ENCODE data around the gene PRELID1. TPM values are rescaled to one million over a fixed set of nuclear protein-coding genes. Genes with fewer than 3 reads are reported as not detected.

Gene PRELID1
- polyA plus RNA-seq, 2 of the 4 experiments (the other 2 are of a cell fraction): 218 to 250 TPM

DNA sequence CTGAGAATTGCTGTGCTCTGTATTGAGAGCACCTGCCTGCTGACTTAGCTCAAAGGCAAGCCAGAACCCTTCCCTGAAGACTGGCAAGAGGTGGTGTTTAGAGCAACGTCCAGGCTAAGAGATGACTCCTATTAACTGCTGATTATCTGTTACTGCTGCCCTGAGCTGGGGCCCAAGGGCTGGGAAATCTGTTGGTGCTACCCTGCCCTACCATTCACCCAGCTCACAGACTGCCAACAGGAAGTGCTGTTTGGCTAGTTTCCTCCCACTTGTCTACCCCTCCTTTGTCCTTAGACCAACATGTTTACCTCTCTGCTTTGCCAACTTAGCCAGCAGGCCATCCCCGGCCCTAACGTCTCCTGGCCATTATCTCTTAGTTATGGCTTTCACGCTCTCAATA is 7.0 kb upstream of the PRELID1 start:
- WGBS (ENCODE audit: missing lambda C conversion rate): 73% methylated on average over 4 of the region's 4 CpGs
- TF ChIP-seq ZSCAN20 (CRISPR knock-in tag; IDR thresholded peaks at IDR 0.05) (no peak), TFCP2L1 (CRISPR knock-in tag; IDR thresholded peaks at IDR 0.05) (no peak), ESRRA (IDR thresholded peaks at IDR 0.05; ENCODE audit: borderline replicate concordance, low read length) (no peak), MAFK (IDR thresholded peaks at IDR 0.05; ENCODE audit: partially characterized antibody) (no peak), SMC3 (IDR thresholded peaks at IDR 0.05) (no peak), CBX8 (IDR thresholded peaks at IDR 0.05) (no peak), MAZ (IDR thresholded peaks at IDR 0.05; ENCODE audit: borderline replicate concordance, low read depth, low read length) (no peak), POLR2AphosphoS2 (conservative IDR thresholded peaks at IDR 0.05; ENCODE audit: low read length) (no peak), ZNF302 (CRISPR knock-in tag; IDR thresholded peaks at IDR 0.05) (no peak), FOXS1 (CRISPR knock-in tag; IDR thresholded peaks at IDR 0.05) (no peak), RNF2 (IDR thresholded peaks at IDR 0.05; ENCODE audit: borderline replicate concordance, low read depth) (no peak), PHF8 (IDR thresholded peaks at IDR 0.05; ENCODE audit: borderline replicate concordance, low read depth) (no peak), MAX (IDR thresholded peaks at IDR 0.05) (no peak), HOXA7 (CRISPR knock-in tag; IDR thresholded peaks at IDR 0.05) (no peak), MYC (IDR thresholded peaks at IDR 0.05; ENCODE audit: borderline replicate concordance, low read length) (no peak), FOSB (CRISPR knock-in tag; IDR thresholded peaks at IDR 0.05) (no peak)
- TF ChIP-seq, protein P1, sequence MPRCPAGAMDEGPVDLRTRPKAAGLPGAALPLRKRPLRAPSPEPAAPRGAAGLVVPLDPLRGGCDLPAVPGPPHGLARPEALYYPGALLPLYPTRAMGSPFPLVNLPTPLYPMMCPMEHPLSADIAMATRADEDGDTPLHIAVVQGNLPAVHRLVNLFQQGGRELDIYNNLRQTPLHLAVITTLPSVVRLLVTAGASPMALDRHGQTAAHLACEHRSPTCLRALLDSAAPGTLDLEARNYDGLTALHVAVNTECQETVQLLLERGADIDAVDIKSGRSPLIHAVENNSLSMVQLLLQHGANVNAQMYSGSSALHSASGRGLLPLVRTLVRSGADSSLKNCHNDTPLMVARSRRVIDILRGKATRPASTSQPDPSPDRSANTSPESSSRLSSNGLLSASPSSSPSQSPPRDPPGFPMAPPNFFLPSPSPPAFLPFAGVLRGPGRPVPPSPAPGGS (IDR thresholded peaks at IDR 0.05): no peak
- TF ChIP-seq, protein P2, sequence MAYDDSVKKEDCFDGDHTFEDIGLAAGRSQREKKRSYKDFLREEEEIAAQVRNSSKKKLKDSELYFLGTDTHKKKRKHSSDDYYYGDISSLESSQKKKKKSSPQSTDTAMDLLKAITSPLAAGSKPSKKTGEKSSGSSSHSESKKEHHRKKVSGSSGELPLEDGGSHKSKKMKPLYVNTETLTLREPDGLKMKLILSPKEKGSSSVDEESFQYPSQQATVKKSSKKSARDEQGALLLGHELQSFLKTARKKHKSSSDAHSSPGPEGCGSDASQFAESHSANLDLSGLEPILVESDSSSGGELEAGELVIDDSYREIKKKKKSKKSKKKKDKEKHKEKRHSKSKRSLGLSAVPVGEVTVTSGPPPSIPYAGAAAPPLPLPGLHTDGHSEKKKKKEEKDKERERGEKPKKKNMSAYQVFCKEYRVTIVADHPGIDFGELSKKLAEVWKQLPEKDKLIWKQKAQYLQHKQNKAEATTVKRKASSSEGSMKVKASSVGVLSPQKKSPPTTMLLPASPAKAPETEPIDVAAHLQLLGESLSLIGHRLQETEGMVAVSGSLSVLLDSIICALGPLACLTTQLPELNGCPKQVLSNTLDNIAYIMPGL (CRISPR knock-in tag; IDR thresholded peaks at IDR 0.05; ENCODE audit: borderline replicate concordance): no peak
- TF ChIP-seq, protein P3, sequence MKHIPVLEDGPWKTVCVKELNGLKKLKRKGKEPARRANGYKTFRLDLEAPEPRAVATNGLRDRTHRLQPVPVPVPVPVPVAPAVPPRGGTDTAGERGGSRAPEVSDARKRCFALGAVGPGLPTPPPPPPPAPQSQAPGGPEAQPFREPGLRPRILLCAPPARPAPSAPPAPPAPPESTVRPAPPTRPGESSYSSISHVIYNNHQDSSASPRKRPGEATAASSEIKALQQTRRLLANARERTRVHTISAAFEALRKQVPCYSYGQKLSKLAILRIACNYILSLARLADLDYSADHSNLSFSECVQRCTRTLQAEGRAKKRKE (CRISPR knock-in tag; IDR thresholded peaks at IDR 0.05; ENCODE audit: low read depth): no peak
- TF ChIP-seq, protein P4, sequence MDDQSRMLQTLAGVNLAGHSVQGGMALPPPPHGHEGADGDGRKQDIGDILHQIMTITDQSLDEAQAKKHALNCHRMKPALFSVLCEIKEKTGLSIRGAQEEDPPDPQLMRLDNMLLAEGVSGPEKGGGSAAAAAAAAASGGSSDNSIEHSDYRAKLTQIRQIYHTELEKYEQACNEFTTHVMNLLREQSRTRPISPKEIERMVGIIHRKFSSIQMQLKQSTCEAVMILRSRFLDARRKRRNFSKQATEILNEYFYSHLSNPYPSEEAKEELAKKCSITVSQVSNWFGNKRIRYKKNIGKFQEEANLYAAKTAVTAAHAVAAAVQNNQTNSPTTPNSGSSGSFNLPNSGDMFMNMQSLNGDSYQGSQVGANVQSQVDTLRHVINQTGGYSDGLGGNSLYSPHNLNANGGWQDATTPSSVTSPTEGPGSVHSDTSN (IDR thresholded peaks at IDR 0.05): no peak
- FAIRE-seq (no peak), ATAC-seq (no peak), DNase-seq (ENCODE audit: low read depth in 1 of 2, low spot score in 1 of 2) (no peak)
- Histone ChIP-seq H3K4me1 (peaks cover 15% of the 10 kb centered on the region), H3K27ac (no peak overlapping the region), H3K4me3 (no peak overlapping the region), H3K9me3 (no peaks in the 10 kb centered on the region), H3K4me2 (no peak overlapping the region)
- ChIA-PET POLR2A (no interaction called here), CTCF (interaction anchor here (0.9 to 3.5 kb wide), 3 partner anchors 13 to 184 kb away, joined by 3 to 28 read pairs (median 5); no protein-coding TSS in a partner anchor)

DNA sequence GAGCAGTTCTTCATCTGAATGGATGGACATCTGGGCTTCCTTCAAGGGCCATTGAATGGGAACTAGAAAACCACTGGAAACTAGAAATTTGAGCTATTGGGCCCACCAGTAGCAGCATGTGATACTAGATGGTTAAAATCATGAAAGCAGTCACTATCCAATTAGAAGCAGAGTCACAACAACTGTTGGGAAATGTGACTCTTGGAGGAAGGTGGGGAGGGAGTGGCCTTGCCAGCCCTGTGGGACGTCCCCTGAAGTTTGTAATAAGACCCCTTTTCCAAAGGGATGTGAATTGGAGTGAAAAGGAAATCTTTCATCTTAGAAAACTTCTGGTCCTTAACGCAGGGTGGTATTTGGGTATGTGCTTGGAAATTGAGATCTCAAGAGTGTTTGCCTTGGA is 5.7 kb upstream of the PRELID1 start:
- TF ChIP-seq FOSL2 (IDR thresholded peaks at IDR 0.05) (no peak), FOSL2 (CRISPR knock-in tag; IDR thresholded peaks at IDR 0.05) (no peak), KDM5A (IDR thresholded peaks at IDR 0.05) (no peak), E2F6 (IDR thresholded peaks at IDR 0.05; ENCODE audit: borderline replicate concordance, low read depth) (no peak), POLR2A (IDR thresholded peaks at IDR 0.05; ENCODE audit: low read length) (no peak), HDAC2 (IDR thresholded peaks at IDR 0.05) (no peak), TP53 (CRISPR knock-in tag; IDR thresholded peaks at IDR 0.05) (no peak), CHD4 (IDR thresholded peaks at IDR 0.05; ENCODE audit: borderline replicate concordance) (no peak), CBX8 (IDR thresholded peaks at IDR 0.05) (no peak)
- TF ChIP-seq, protein P2 (CRISPR knock-in tag; IDR thresholded peaks at IDR 0.05; ENCODE audit: borderline replicate concordance): no peak
- H3K4me2 ChIP-seq: no peak overlapping the region
- H3K9me3 ChIP-seq: no peaks in the 10 kb centered on the region
- ATAC-seq: no peak
- peaks cover 27% of the 10 kb centered on the region for H3K4me1 ChIP-seq
- WGBS (ENCODE audit: missing lambda C conversion rate): 88% methylated on average over 2 of the region's 2 CpGs
- POLR2A ChIA-PET: no interaction called here
- H3K27ac ChIP-seq: no peak overlapping the region
- CTCF ChIA-PET: interaction anchor here (0.8 to 3.5 kb wide), 3 partner anchors 12 to 184 kb away, joined by 3 to 28 read pairs (median 5); no protein-coding TSS in a partner anchor
- FAIRE-seq: no peak
- H3K4me3 ChIP-seq: no peak overlapping the region
- no peak for DNase-seq (ENCODE audit: low read depth in 1 of 2, low spot score in 1 of 2)

Measured in A549 (cell line).